Fibroblast of skin of back (primary cell): ENCODE measurements around the gene COBL.

Experiments used
- DNase-seq: peaks from one replicate; pipeline ENCODE4 v3.0.0-alpha.2; 2013

The COBL gene

DNA sequence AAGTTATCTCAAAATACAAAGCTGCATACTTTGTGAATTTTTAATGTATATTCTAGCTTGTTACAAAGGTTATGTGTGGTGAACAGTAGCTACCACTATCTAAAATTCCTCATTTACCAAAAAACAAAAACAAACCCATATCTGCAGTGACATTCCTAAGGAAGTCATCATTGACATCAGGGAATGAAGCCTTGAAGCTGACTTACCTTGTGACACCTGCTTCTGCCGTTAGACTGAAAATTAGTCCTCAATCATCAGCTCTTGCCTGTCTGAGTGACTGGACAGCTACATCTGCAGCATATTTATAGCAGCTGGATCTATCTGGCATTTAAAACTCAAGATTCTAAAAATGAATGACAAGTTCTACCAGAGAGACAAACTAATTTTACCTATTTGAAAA is 43.2 kb downstream of the COBL start:
- no peak for DNase-seq

- no peak for DNase-seq
Measured at GRCh38 chr7:51270965-51271364, 45.6 kb downstream of the COBL start.

DNA sequence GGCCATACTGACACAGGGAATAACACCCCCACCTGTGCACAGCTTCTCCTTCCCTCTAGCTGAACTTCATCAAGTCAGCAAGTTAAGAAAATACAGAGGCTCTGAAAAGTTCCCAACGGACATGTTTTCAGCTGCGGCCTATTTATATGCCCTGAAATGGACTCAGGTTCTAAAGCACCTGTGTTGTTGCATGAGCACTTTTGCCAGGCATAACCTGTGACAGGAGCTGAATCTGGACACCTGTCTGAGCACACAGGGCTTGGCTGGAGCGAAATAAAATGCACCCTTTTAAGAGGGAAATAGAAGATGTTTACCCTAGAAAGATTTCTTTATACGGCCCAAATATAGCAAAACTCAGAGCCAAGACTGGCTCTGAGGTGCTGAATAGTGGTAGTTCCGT is 46.7 kb downstream of the COBL start:
- DNase-seq: no peak

DNA sequence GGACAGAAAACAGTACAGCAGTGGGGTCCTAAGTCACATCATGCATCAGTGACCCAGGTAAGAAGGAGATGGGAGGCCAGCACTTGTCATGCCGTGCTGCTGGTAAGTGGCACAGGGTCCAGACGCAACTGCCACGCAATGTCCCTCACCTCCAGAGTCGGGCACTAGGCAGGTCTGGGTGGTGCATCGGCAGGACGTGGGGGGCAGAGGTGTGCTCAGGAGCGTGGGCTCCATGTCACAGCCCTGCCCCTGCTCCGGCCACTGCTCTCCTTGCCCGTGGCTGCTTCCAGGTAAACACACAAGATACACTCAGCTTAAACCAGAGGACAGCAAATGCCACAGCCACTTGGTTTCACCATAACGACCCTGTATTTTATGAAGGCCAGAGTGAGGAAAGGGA is 47.3 kb downstream of the COBL start:
- no peak for DNase-seq

- no peak for DNase-seq
Measured at GRCh38 chr7:51268859-51269258, 47.8 kb downstream of the COBL start.

- DNase-seq: no peak
Measured at GRCh38 chr7:51267169-51267568, 49.4 kb downstream of the COBL start.

GRCh38 chr7:51265066-51265907 is 51.3 kb downstream of the COBL start:
- DNase-seq: no peak

DNA sequence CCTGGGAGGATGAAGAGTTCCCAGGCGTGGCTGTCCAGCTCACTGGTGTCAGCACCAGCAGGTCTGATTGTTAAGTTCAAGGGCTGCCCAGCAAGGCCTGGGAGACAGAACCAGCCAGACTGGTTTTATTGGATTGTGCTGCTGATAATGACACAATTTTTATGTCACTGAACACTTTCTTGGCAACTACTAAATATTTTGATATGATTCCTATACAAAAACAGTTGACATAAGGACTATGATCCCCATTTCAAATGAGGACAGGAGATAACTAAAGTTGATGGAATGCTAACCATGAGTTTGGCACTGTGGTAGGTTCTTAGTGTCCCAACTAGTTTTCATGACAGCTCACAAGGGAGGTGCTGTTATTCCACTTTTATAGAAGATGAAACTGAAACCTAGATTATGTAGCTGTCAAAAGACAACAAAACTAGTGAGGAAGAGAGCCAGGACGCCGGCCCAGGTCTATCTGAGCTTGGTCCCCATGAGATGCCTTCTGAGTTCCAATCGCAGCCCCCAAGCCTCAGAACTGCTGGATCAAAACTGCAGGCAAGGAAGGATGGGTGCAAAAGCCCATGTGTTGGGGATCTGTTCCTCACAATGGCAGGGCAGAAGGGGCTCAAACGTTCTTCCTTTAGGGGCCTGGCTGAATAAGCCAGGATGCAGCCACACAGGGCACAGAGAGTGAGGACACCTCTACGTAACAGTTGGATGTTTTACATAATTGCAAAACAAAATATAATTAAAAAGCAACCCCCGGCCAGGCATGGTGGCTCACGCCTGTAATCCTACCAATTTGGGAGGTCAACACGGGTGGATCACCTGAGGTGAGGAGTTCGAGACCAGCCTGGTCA is 52.8 kb downstream of the COBL start:
- DNase-seq: no peak

DNA sequence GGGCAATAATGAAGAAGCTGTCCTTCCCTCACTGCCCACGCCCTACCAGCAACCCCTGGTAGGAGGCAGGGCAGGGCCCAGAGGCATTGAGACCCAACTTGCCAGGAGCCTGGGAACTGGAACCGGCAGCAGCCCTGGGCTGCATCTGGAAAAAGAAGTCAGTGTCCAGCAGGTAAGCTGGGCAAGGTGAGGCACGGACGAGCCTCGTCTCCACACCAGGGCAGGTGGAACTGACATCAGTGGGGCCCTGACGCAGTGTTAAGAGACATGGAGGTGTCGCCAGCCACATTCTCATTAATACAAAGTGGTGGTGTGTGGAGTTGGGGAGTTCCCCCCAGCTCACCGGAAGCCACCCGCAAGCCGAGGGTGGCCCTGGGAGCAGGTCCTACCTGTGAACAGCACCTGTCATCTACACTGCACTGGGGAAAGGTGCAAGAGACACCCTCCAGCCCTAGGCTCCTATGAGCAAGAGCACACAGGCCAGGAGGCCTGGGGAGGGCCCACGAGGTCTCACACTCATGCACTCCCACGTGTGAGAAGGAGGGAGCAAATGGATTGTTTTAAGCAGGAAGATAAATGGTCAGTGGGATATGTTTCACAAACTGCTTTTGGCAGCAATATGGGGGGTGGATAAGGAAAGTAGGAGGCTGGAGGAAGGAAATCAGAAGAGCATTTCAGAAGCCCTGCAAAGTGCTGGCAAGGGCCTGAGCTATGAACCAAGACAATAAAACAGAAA is 53.6 kb downstream of the COBL start:
- DNase-seq: no peak

DNA sequence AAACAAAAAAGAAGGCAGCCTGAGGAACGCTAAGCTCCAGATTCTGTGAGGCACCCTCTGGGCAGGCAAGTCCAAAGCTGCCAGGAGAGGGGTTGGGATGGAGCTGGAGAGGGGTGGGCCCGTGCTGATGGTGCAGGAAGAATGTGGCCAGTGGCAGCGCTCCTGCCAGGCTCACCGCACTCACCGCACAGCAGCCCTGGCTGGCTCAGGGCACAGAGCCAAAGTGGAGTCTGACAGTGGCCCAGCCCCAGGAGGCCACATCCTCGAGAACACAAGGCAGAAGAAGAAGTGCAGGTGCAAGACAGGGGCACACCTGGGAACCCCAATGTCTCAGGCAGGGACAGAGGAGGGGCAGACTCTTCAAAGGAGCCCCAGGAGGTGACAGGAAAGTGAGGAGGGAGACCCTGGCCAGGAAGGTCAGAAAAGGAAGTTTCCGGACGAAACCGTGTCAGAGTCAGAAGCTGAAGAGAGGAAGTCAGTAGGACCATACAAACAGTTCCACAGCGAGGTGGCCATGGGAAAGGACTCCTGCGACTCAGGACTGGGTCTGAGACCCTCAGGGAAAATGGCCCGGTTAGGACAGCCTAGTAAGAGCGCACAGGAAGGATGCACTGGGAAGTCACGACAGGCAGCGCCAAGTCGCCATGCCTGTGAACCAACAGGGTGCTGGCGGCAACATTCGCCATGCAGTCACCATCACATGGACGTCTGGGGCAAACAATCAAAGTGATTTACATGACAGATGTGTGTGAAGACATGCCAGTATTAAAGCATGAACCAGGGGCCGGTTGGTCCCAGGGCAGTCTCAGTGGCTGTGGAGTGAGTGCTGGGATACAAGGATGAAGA is 54.4 kb downstream of the COBL start:
- no peak for DNase-seq

GRCh38 chr7:51261117-51261835 is 55.3 kb downstream of the COBL start:
- DNase-seq: no peak

- no peak for DNase-seq
Measured at GRCh38 chr7:51260516-51260915, 56.1 kb downstream of the COBL start.

GRCh38 chr7:51259766-51260165 is 56.8 kb downstream of the COBL start:
- no peak for DNase-seq

DNA sequence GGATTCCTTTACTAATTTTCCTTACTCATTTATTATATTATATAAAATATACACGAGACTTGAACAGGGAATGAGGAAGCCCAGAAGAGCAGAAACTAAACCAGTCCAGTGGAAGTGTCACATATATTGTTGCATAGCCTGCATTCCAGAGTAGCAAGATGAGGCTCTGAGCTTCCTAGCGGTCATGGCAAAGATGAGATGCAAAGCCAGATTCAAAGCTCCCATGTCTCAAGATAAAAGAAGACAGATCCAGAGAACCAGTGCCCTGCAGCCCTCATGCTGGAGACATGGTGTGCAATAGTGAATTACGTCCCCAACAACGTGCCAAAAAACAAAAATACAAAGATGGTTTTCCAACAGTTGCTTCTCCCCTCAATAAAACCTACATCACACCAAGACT is 59.7 kb downstream of the COBL start:
- no peak for DNase-seq

DNA sequence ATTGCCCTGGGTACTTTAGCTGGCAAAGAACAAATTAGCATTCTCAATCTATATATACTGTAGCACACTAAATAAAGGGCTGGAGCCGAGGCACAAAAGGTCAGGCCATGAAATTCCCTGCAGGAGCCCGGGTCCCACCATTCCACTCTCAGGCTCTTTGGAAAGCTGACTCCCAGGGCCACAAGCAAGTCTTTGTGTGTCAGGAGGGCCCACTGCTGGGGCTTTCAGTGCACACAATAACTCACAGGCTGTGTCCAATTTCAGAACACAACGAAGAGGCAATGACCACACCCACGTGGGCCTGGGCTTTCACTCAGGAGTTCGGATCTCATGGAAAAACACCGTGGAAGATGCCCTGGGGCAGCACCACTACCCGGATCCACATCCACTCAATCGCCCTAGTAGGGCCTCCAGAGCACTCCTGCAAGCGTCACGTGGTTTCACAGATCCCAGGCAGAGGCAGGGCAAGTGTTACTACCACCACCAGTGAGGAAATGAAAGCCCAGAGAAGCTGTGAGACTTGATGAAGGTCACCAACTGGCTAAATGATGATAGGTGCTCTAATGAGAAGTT is 60.3 kb downstream of the COBL start:
- no peak for DNase-seq

GRCh38 chr7:51255536-51256208 is 60.9 kb downstream of the COBL start:
- DNase-seq: no peak

DNA sequence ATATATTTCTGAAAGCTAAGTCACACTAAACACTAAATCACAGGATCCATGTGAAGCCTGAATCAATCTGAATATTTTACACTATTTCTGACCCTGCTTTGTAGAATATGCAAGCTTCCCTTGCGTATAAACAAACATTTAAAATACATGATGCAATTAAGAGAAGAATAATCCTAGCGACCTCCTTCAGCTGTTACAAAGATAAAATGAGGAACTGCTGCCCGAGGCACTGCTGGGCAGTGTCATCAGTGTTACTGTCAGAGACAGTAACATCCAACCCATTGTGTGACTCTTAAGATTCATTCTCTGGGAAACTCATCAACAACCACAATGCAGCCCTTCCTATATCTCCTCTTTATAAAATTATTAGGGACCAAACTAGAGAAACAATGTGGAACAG is 61.6 kb downstream of the COBL start:
- no peak for DNase-seq

DNA sequence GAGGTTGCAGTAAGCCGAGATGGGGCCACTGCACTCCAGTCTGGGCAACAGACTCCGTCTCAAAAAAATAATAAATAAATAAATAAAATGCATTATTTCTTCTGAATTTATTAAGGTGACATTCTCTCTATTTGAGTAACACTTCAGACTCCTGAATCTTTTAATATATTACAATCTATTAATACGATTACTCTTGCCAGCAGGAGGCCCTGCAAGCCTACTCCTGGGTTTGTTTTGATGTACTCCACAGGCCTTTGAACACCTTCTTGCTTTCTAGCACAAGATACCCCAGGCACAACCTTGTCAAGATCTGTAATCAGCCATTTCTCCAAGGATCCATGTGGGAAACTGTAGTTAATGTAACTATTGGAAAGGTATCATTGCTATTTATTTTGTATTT is 63.5 kb downstream of the COBL start:
- no peak for DNase-seq

- no peak for DNase-seq
Measured at GRCh38 chr7:51251290-51251689, 65.3 kb downstream of the COBL start.

DNA sequence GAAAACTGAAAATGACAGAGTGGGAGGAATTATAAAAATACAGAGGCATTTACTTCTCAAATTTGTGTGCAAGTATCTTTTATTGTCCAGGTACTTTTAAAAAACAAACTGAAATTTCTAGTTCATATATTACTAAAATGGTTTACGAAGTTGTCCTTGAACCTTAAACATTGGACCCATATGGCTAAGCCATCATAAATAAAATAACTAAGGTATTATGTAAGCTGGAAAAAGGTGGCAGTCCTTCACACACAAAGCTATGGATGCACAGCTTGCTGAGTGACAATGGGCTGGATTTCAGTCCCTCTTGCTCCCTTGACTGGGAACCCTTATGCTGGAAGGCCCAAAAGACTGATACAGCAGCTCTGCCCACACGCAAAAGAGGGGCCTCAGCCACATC is 66.1 kb downstream of the COBL start:
- no peak for DNase-seq

DNA sequence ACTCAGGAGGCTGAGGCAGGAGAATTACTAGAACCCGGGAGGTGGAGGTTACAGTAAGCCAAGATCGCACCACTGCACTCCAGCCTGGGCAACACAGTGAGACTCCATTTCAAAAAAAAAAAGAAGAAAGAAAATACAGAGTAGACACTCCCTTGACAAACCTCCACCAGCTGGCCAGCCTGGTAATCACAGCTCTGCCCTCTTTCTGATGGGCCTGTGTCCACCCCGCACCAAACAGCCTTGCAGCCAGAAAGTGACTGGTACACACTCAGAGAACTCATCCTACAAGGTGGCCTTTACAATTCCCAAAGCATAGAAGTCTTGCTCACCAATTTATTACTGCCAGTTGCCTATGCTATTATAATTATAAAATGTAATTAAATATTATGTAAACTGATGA is 66.6 kb downstream of the COBL start:
- DNase-seq: no peak
